Glutamatergic neuron (in vitro differentiated cells): ENCODE data around the gene OGT. TPM values are rescaled to one million over a fixed set of nuclear protein-coding genes. Genes with fewer than 3 reads are reported as not detected.
"Not testable (repeated sequence)": the region's sequence is repeated elsewhere in the genome, so short reads cannot be mapped to it uniquely, and the experiment has no call there.

Experiments
- DNase-seq: peaks from one replicate; pipeline ENCODE4 v3.0.0; 2022
- H3K27ac Mint-ChIP-seq: one replicate; pipeline ENCODE4 v1.8.0; 2020; ENCODE audit warnings: mild to moderate bottlenecking, mixed read lengths, inconsistent platforms; ENCODE audit not compliant: unreplicated experiment
- H3K27me3 Mint-ChIP-seq: one replicate; pipeline ENCODE4 v1.8.0; 2020; ENCODE audit warnings: mild to moderate bottlenecking, moderate library complexity, mixed read lengths, inconsistent platforms; ENCODE audit not compliant: unreplicated experiment
- H3K36me3 Mint-ChIP-seq: one replicate; pipeline ENCODE4 v1.8.0; 2020; ENCODE audit warnings: mild to moderate bottlenecking, mixed read lengths, inconsistent platforms; ENCODE audit not compliant: unreplicated experiment
- H3K4me1 Mint-ChIP-seq: one replicate; pipeline ENCODE4 v1.8.0; 2020; ENCODE audit warnings: mild to moderate bottlenecking, low read depth, mixed read lengths, inconsistent platforms; ENCODE audit not compliant: unreplicated experiment
- H3K4me3 Mint-ChIP-seq: one replicate; pipeline ENCODE4 v1.8.0; 2020; ENCODE audit warnings: mild to moderate bottlenecking, mixed read lengths, inconsistent platforms; ENCODE audit not compliant: unreplicated experiment
- H3K9me3 Mint-ChIP-seq: one replicate; pipeline ENCODE4 v1.8.0; 2020; ENCODE audit warnings: mild to moderate bottlenecking, moderate library complexity, mixed read lengths, inconsistent platforms; ENCODE audit not compliant: unreplicated experiment
- CTCF ChIP-seq: fragments of 200-600 bp; sonication (generic); IDR thresholded peaks from one replicate; pipeline ENCODE4 v1.5.0; 2021; ENCODE audit not compliant: partially characterized antibody, unreplicated experiment
- total RNA-seq: library from RNA; stranded (reverse); fragmentation: NEBNext Ultra II Directional; extraction: Animal tissue kit (Norgen Biotek cat#: 25700); gene quantifications from one replicate; pipeline ENCODE4 v1.2.1, GENCODE V29; 2021; ENCODE audit not compliant: unreplicated experiment

The OGT gene
- total RNA-seq, 1 donor from 2014 or later: 185 TPM

- H3K9me3 Mint-ChIP-seq: peaks cover 1% of the 10 kb centered on the region
- no peaks in the 10 kb centered on the region for H3K36me3 Mint-ChIP-seq
- H3K4me1 Mint-ChIP-seq: no peaks in the 10 kb centered on the region
- DNase-seq: no peak
- H3K4me3 Mint-ChIP-seq: no peak overlapping the region
- no peak overlapping the region for H3K27ac Mint-ChIP-seq
- TF ChIP-seq CTCF: no peak
- peaks cover 2% of the 10 kb centered on the region for H3K27me3 Mint-ChIP-seq
Observed at GRCh38 chrX:71565474-71566041, 32.7 kb downstream of the OGT start.

GRCh38 chrX:71571390-71571789 lies 38.5 kb downstream of the OGT start:
- not testable (repeated sequence) for H3K27me3 Mint-ChIP-seq, H3K4me3 Mint-ChIP-seq, H3K27ac Mint-ChIP-seq, H3K9me3 Mint-ChIP-seq, H3K36me3 Mint-ChIP-seq, H3K4me1 Mint-ChIP-seq, DNase-seq

- no peak for TF ChIP-seq CTCF
- no peak for DNase-seq
- no peaks in the 10 kb centered on the region for H3K4me1 Mint-ChIP-seq
- no peak overlapping the region for H3K27ac Mint-ChIP-seq
- H3K9me3 Mint-ChIP-seq: peaks cover 1% of the 10 kb centered on the region
- no peaks in the 10 kb centered on the region for H3K27me3 Mint-ChIP-seq
- H3K4me3 Mint-ChIP-seq: no peak overlapping the region
- H3K36me3 Mint-ChIP-seq: no peaks in the 10 kb centered on the region
Observed at GRCh38 chrX:71573590-71573989, 40.7 kb downstream of the OGT start.

- DNase-seq: no peak
- H3K36me3 Mint-ChIP-seq: no peaks in the 10 kb centered on the region
- H3K9me3 Mint-ChIP-seq: peaks cover 2% of the 10 kb centered on the region
- no peak overlapping the region for H3K27ac Mint-ChIP-seq
- TF ChIP-seq CTCF: no peak
- no peaks in the 10 kb centered on the region for H3K4me1 Mint-ChIP-seq
- H3K4me3 Mint-ChIP-seq: no peak overlapping the region
- no peaks in the 10 kb centered on the region for H3K27me3 Mint-ChIP-seq
Observed at GRCh38 chrX:71577682-71578081, 44.8 kb downstream of the OGT start.

GRCh38 chrX:71578253-71579135 lies 45.6 kb downstream of the OGT start, which contains the start of gene GCNA:
GCNA (plus strand) TSS chrX:71578437; CDS start chrX:71580822, 2,385 bp downstream.
- no peak for TF ChIP-seq CTCF
- peaks cover 2% of the 10 kb centered on the region for H3K9me3 Mint-ChIP-seq
- no peak for DNase-seq
- no peak within 1 kb of the TSS for H3K27ac Mint-ChIP-seq
- no peak within 1 kb of the TSS for H3K4me3 Mint-ChIP-seq
- no peaks in the 10 kb centered on the region for H3K36me3 Mint-ChIP-seq
- H3K27me3 Mint-ChIP-seq: no peaks in the 10 kb centered on the region
- no peaks in the 10 kb centered on the region for H3K4me1 Mint-ChIP-seq
